PC-9 (cell line): ENCODE measurements around the gene RPTOR. TPM values are rescaled to one million over a fixed set of nuclear protein-coding genes. Genes with fewer than 3 reads are reported as not detected.

ENCODE experiments used
- BruUV-seq: library from RNA; stranded (reverse); fragments of 400-500 nt; replicated peaks from 2 replicates; lab custom pipeline; 2021; lab: Mats Ljungman, UMichigan
- CTCF ChIA-PET: fragments of 300-600 bp; sonication (Branson Sonifier 250); formaldehyde crosslinking; loops from one replicate; lab custom pipeline; 2022; ENCODE audit warnings: antibody characterized with exemption; lab: Charles Lee
- POLR2A ChIA-PET: fragments of 300-600 bp; sonication (Branson Sonifier 250); formaldehyde crosslinking; loops from one replicate; lab custom pipeline; 2022; ENCODE audit warnings: antibody characterized with exemption; ENCODE audit not compliant: unreplicated experiment; lab: Charles Lee
- DNase-seq, 2 experiments: peaks; one replicate each; pipeline versions ENCODE4 v3.0.0 to v3.0.0-alpha.2; 2015 to 2022; ENCODE audit warnings: mixed read lengths in 1 of 2
- H2AFZ ChIP-seq: fragments of 200-600 bp; sonication (generic); 2 replicates; pipeline ENCODE4 v1.8.1; 2017; ENCODE audit warnings: antibody characterized with exemption
- H3F3A ChIP-seq: fragments of 200-600 bp; sonication (generic); 2 replicates; pipeline ENCODE4 v1.8.1; 2017; ENCODE audit warnings: antibody characterized with exemption, mild to moderate bottlenecking, low read depth; ENCODE audit not compliant: insufficient read depth
- H3K27ac ChIP-seq: fragments of 200-600 bp; sonication (generic); 2 replicates; pipeline ENCODE4 v1.6.1; 2016; ENCODE audit warnings: mixed run types
- H3K27me3 ChIP-seq: fragments of 200-600 bp; sonication (generic); 2 replicates; pipeline ENCODE4 v1.6.1; 2016; ENCODE audit warnings: low read depth, mixed run types; ENCODE audit not compliant: insufficient read depth
- H3K36me3 ChIP-seq: fragments of 200-600 bp; sonication (generic); 2 replicates; pipeline ENCODE4 v1.6.1; 2016; ENCODE audit warnings: low read depth, mixed run types
- H3K4me1 ChIP-seq: fragments of 200-600 bp; sonication (generic); replicated peaks from 2 replicates; pipeline ENCODE4 v1.6.1; 2016; ENCODE audit warnings: mixed run types; ENCODE audit not compliant: insufficient read depth
- H3K4me2 ChIP-seq: fragments of 200-600 bp; sonication (generic); 2 replicates; pipeline ENCODE4 v1.6.1; 2017; ENCODE audit warnings: mixed run types
- H3K4me3 ChIP-seq: fragments of 200-600 bp; sonication (generic); 2 replicates; pipeline ENCODE4 v1.6.1; 2016; ENCODE audit warnings: mixed run types
- H3K79me2 ChIP-seq: fragments of 200-600 bp; sonication (generic); 2 replicates; pipeline ENCODE4 v1.6.1; 2017; ENCODE audit warnings: low read depth, mixed run types
- H3K9me2 ChIP-seq: fragments of 200-600 bp; sonication (generic); 2 replicates; pipeline ENCODE4 v1.8.1; 2017; ENCODE audit warnings: mild to moderate bottlenecking; ENCODE audit not compliant: insufficient read depth
- H3K9me3 ChIP-seq: fragments of 200-600 bp; sonication (generic); 2 replicates; pipeline ENCODE4 v1.8.1; 2016; ENCODE audit warnings: low read depth; ENCODE audit not compliant: insufficient read depth
- H4K20me1 ChIP-seq: fragments of 200-600 bp; sonication (generic); 2 replicates; pipeline ENCODE4 v1.8.1; 2017; ENCODE audit not compliant: insufficient read depth
- CTCF ChIP-seq: fragments of 200-600 bp; sonication (generic); conservative IDR thresholded peaks from 2 replicates; pipeline ENCODE4 v1.6.1; 2017; ENCODE audit warnings: mixed run types, antibody characterized with exemption, mild to moderate bottlenecking, moderate library complexity
- EZH2 ChIP-seq: fragments of 200-600 bp; sonication (generic); IDR thresholded peaks from 2 replicates; pipeline ENCODE4 v1.8.0; 2017; ENCODE audit warnings: antibody characterized with exemption, low read depth
- intact Hi-C: fragments of 100-400 bp; cut with micrococcal nuclease; formaldehyde crosslinking; loops from one replicate; pipeline ENCODE4 v1.10.0; 2022; ENCODE audit not compliant: unreplicated experiment
- total RNA-seq: library from RNA; stranded (reverse); gene quantifications from 2 replicates; pipeline ENCODE4 v1.2.3, GENCODE V29; 2021

Gene RPTOR
- total RNA-seq, 1 experiment from 2014 or later: 50.8 TPM

DNA sequence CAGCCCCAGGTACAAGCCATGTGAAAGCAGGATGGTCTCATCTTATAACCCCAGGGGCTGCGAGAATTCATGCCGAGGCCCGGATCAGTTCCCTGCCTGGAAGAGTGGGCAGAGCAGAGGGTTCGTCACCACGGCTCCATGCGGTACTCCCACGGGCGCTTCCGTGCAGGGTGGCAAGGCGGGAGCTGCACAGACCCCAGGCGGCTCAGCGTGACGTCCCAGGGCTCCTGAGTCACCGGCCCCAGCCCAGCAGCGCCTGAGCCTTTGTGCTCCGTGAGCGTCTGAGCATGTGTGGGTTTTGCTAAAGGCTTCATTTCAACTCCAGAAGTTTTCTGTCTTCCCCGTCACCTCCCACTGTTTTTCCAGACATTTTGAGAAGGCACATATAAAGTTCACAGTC lies 375.8 kb downstream of the RPTOR start:
- ChIA-PET CTCF (no interaction called here), POLR2A (no interaction called here)
- no peak for DNase-seq
- Histone ChIP-seq H3K27me3 (no peaks in the 10 kb centered on the region), H3F3A (no peaks in the 10 kb centered on the region), H3K9me3 (no peaks in the 10 kb centered on the region), H3K27ac (no peak overlapping the region), H3K36me3 (no peaks in the 10 kb centered on the region), H2AFZ (no peak overlapping the region), H3K4me1 (no peaks in the 10 kb centered on the region), H3K79me2 (no peaks in the 10 kb centered on the region), H3K9me2 (no peaks in the 10 kb centered on the region), H4K20me1 (no peaks in the 10 kb centered on the region), H3K4me3 (no peak overlapping the region), H3K4me2 (no peak overlapping the region)
- intact Hi-C loops: loop anchor here (5.0 kb wide), 1 partner anchor 322 kb away; no protein-coding TSS in a partner anchor
- no TSS peak for BruUV-seq
- TF ChIP-seq CTCF (no peak), EZH2 (no peak)

GRCh38 chr17:80921159-80921558 lies 376.5 kb downstream of the RPTOR start:
- Histone ChIP-seq H3K4me3 (no peak overlapping the region), H3K27ac (no peak overlapping the region), H3K79me2 (no peaks in the 10 kb centered on the region), H4K20me1 (no peaks in the 10 kb centered on the region), H3K27me3 (no peaks in the 10 kb centered on the region), H2AFZ (no peak overlapping the region), H3K4me1 (no peaks in the 10 kb centered on the region), H3F3A (no peaks in the 10 kb centered on the region), H3K36me3 (no peaks in the 10 kb centered on the region), H3K9me2 (no peaks in the 10 kb centered on the region), H3K4me2 (no peak overlapping the region), H3K9me3 (no peaks in the 10 kb centered on the region)
- TF ChIP-seq EZH2 (no peak), CTCF (no peak)
- ChIA-PET POLR2A (no interaction called here), CTCF (no interaction called here)
- intact Hi-C loops: loop anchor here (5.0 kb wide), 1 partner anchor 321 kb away; no protein-coding TSS in a partner anchor
- DNase-seq: no peak
- no TSS peak for BruUV-seq

DNA sequence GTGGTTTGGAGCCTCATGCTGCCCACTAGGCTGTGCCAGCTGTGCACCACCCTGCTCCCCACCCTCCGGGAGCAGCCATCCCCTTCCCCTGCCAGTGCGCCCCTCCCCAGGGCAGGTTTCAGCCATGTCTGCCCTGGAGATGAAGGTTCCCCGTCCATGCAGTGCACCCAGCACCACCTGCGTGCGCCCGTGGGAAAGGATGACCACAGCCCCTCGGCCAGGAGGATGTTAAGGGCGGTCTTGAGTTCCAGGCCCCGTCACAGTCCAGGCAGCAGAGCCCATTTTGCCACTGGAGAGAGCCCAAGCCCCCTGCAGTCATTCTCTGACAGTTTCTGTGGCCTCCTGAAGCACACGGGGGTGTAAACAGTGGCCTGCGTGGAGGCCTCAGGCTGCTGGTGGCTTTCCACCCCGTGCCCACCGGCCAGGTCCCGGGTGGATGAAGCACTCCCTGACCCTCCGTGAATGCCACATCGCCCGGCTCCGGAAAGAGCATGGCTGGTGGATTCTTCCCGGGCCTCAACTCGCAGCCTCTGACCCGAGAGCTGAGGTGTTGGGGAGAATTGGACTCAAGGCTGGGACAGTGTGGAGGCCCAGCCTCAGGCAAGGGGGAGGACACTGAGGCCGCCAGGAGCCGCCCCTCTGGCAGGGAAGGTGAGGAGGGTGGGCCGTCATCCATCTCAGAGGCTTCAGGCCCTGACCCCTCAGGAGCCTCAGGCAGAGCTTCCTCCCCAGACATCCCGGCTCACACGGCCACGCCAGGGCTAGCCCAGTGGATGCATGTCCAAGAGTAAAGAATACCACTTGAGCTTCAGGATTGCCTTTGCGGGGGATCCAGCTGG lies 377.3 kb downstream of the RPTOR start:
- no peaks in the 10 kb centered on the region for H3K9me2 ChIP-seq
- no TSS peak for BruUV-seq
- H4K20me1 ChIP-seq: no peaks in the 10 kb centered on the region
- no peak overlapping the region for H3K4me3 ChIP-seq
- no peaks in the 10 kb centered on the region for H3F3A ChIP-seq
- no peaks in the 10 kb centered on the region for H3K9me3 ChIP-seq
- no peak overlapping the region for H2AFZ ChIP-seq
- ChIA-PET CTCF (no interaction called here), POLR2A (no interaction called here)
- H3K79me2 ChIP-seq: no peaks in the 10 kb centered on the region
- no peaks in the 10 kb centered on the region for H3K4me1 ChIP-seq
- H3K27me3 ChIP-seq: no peaks in the 10 kb centered on the region
- H3K36me3 ChIP-seq: no peaks in the 10 kb centered on the region
- intact Hi-C loops: loop anchor here (5.0 kb wide), 1 partner anchor 320 kb away; no protein-coding TSS in a partner anchor
- TF ChIP-seq CTCF: no peak
- no peak for TF ChIP-seq EZH2
- DNase-seq: no peak
- H3K4me2 ChIP-seq: no peak overlapping the region
- no peak overlapping the region for H3K27ac ChIP-seq
